Measurements from ENCODE around the gene PIGZ.

Gene PIGZ

GRCh38 chr3:196979545-196979944 lies 10.9 kb upstream of the PIGZ start:
- TF ChIP-seq GATA2 (IDR thresholded peaks at IDR 0.05; ENCODE audit: low read depth, low read length) (no peak), GATA3 (IDR thresholded peaks at IDR 0.05; ENCODE audit: low read depth, low read length) (no peak)

GRCh38 chr3:196976941-196977340 lies 8.3 kb upstream of the PIGZ start:
- TF ChIP-seq GATA3 (IDR thresholded peaks at IDR 0.05; ENCODE audit: low read depth, low read length) = no peak
- no peak for TF ChIP-seq GATA2 (IDR thresholded peaks at IDR 0.05; ENCODE audit: low read depth, low read length)

DNA sequence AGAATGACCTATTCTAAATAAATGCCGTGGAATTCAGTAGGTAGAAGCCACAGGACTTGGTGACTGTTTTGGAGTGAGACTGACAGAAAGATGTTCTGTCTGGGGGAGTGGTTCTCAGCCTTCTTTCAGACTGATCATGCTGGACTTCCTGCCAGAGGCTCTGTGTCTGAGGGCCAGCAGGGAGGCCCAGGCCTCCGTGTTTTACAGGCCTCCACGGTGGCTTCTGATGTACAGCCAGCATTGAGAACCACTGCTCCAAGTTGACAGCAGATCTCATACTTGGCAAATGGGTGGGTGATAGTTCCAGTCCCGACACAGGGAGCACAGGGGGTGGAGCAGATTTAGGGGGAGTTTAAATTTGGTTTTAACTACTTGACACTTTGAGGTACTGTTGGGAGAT lies 6.7 kb upstream of the PIGZ start:
- TF ChIP-seq GATA3 (IDR thresholded peaks at IDR 0.05; ENCODE audit: low read depth, low read length) (no peak), GATA2 (IDR thresholded peaks at IDR 0.05; ENCODE audit: low read depth, low read length) (no peak)

- TF ChIP-seq GATA3 (IDR thresholded peaks at IDR 0.05; ENCODE audit: low read depth, low read length) = no peak
- TF ChIP-seq GATA2 (IDR thresholded peaks at IDR 0.05; ENCODE audit: low read depth, low read length) = no peak
Observed at GRCh38 chr3:196974661-196975060, 6.0 kb upstream of the PIGZ start.

GRCh38 chr3:196971094-196971698 lies 2.6 kb upstream of the PIGZ start:
- no peak for TF ChIP-seq GATA3 (IDR thresholded peaks at IDR 0.05; ENCODE audit: low read depth, low read length)
- TF ChIP-seq GATA2 (IDR thresholded peaks at IDR 0.05; ENCODE audit: low read depth, low read length) = no peak

DNA sequence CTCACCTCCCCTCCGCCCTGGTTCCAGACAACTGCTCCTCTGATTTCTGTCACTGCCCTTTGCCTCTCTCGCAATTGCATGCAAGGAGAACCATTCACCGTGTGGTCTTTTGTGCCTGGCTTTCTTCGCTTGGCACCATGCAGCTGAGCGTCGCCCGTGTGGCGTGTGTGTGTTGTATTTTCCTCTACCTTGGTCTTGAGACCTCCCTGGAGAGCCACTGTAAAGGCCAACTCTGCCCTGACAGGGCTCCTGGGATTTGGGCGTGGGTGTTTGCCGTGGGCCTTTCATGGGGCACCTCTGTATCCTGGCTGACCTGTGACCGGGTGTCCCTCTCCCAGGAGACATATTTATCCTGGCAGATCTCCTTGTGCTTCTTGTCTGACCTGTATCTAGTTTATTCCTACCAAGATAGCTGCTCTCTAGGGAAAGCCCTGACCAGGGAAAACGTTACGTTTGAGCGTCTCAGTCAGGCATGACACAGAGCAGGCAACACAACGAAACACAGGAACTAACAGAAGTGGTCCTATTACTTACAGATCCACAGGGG lies 2.0 kb upstream of the PIGZ start:
- no peak for TF ChIP-seq GATA3 (IDR thresholded peaks at IDR 0.05; ENCODE audit: low read depth, low read length)
- no peak for TF ChIP-seq GATA2 (IDR thresholded peaks at IDR 0.05; ENCODE audit: low read depth, low read length)

GRCh38 chr3:196969660-196970546 lies 1.3 kb upstream of the PIGZ start:
- no peak for TF ChIP-seq GATA3 (IDR thresholded peaks at IDR 0.05; ENCODE audit: low read depth, low read length)
- no peak for TF ChIP-seq GATA2 (IDR thresholded peaks at IDR 0.05; ENCODE audit: low read depth, low read length)

DNA sequence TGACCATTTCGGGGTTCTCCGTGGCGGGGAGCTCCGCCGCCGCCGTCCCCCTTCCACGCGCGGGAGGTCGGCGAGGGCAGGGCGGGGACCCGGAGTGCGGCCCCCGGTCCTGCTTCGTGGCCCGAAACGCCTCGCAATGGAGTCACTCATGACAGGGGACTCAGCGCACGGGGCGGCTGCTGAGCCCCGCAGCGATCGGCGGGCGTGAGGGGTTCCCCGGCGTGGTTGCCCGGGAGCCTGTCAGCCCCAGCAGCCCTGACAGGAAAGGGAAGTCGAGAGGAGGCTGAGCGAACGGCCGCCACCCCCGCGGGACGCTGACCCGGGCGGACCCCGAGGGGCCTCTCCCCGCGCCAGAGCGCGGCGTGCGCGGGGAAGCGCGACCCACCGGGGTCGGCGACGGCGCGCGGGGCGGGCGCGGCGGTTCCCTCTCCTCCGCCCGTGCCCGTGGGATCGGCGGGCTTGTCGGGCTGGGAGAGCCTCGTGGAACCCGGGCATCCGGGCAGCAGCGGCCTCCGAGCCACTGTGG lies 564 bp upstream of the PIGZ start:
- TF ChIP-seq GATA2 (IDR thresholded peaks at IDR 0.05; ENCODE audit: low read depth, low read length) (no peak), GATA3 (IDR thresholded peaks at IDR 0.05; ENCODE audit: low read depth, low read length) (no peak)

DNA sequence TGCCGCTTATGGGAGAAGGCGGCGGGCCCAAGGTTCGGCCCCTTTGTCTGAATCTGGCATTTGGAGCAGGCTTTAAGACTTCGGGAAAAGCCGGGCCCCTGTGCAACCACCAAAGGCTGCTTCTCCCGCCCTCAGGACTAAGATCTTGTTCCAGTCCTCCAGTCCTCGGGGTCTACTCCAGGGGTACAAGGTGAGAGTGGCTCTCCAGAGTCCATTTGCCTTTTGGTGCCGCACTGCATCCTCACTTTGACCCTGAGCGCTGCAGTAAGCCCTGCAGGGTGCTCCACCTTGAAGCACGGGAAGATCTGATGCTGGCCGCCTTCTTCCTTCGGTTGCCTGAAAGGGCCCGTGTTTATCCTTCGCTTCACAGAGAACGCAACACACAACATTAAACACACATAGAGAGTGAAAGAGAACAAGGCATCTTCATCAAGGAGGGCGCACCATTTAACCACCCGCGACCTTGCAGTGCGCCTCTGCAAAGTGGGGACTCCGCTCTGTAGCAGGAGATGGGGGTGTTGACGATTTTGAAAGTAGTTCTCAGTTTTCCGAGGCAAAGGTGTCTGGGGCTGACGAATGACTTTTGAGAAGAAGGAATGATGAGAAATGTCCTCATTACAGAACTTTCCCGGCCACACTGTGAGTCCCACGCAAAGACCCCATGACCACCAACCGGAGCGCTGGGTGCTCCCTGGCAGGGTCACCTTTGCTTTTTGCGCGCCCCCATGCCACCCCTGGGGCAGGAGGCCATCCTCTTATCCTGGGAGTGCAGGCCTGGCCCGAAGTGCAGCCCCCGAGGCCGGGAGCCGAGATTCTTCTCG lies 1.0 kb downstream of the PIGZ start:
- TF ChIP-seq GATA3 (IDR thresholded peaks at IDR 0.05; ENCODE audit: low read depth, low read length) = no peak
- TF ChIP-seq GATA2 (IDR thresholded peaks at IDR 0.05; ENCODE audit: low read depth, low read length) = no peak

- TF ChIP-seq GATA2 (IDR thresholded peaks at IDR 0.05; ENCODE audit: low read depth, low read length) = no peak
- no peak for TF ChIP-seq GATA3 (IDR thresholded peaks at IDR 0.05; ENCODE audit: low read depth, low read length)
Observed at GRCh38 chr3:196966526-196967401, 1.9 kb downstream of the PIGZ start.

DNA sequence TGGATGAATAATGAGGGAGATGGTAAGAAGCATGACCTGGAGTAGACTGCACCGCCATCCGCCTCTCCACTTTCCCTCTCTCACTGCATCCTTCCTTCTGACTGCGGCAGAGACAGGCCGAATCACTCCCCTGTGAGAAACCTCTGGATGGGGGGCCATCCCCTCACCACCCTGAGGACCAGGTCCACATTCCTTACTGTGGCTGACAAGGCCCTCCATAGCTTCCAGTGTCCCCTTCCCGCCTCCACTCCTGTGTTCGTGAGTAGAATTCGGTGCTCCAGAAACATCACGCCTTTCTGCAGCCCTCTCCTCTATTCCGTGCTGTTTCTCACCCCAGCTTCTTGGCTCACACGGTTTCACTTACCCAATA lies 2.8 kb downstream of the PIGZ start:
- TF ChIP-seq GATA3 (IDR thresholded peaks at IDR 0.05; ENCODE audit: low read depth, low read length) (no peak), GATA2 (IDR thresholded peaks at IDR 0.05; ENCODE audit: low read depth, low read length) (no peak)

- TF ChIP-seq GATA3 (IDR thresholded peaks at IDR 0.05; ENCODE audit: low read depth, low read length) (no peak), GATA2 (IDR thresholded peaks at IDR 0.05; ENCODE audit: low read depth, low read length) (no peak)
Observed at GRCh38 chr3:196965112-196965803, 3.4 kb downstream of the PIGZ start.

GRCh38 chr3:196963631-196963953 lies 5.0 kb downstream of the PIGZ start:
- TF ChIP-seq GATA2 (IDR thresholded peaks at IDR 0.05; ENCODE audit: low read depth, low read length) (no peak), GATA3 (IDR thresholded peaks at IDR 0.05; ENCODE audit: low read depth, low read length) (no peak)
